Measurements from ENCODE around the gene NID2.

NID2 gene

GRCh38 chr14:51959928-51960327 is 108.9 kb downstream of the NID2 start:
- DNase-seq (ENCODE audit: low read depth): no peak

GRCh38 chr14:51957950-51958349 is 110.9 kb downstream of the NID2 start:
- DNase-seq (ENCODE audit: low read depth): no peak

Data from stimulated activated CD8-positive, alpha-beta memory T cell treated with anti-CD3 and anti-CD28 coated beads, Interleukin-7, amount 100 ng/mL, for 24 hours (primary cell).